ENCODE data around the gene CYP2F1.

CYP2F1 gene

DNA sequence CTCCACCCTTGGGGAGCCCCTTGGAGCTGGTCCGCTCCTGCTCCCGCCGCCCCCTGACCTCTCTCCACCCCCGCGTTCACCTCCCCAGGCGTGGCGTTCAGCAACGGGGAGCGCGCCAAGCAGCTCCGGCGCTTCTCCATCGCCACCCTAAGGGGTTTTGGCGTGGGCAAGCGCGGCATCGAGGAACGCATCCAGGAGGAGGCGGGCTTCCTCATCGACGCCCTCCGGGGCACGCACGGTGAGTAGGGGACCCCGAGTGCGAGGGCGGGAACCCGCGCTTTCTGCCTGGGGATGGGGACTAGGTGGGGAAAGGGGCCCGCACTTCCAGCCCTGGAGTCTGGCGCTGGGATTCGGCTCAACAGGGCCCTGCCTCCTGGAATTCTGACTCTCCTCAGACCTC, 24.3 kb upstream of the CYP2F1 start:
- H3K27ac ChIP-seq (ENCODE audit: low read depth, low read length), result no peak overlapping the region
- TF ChIP-seq, protein P1, sequence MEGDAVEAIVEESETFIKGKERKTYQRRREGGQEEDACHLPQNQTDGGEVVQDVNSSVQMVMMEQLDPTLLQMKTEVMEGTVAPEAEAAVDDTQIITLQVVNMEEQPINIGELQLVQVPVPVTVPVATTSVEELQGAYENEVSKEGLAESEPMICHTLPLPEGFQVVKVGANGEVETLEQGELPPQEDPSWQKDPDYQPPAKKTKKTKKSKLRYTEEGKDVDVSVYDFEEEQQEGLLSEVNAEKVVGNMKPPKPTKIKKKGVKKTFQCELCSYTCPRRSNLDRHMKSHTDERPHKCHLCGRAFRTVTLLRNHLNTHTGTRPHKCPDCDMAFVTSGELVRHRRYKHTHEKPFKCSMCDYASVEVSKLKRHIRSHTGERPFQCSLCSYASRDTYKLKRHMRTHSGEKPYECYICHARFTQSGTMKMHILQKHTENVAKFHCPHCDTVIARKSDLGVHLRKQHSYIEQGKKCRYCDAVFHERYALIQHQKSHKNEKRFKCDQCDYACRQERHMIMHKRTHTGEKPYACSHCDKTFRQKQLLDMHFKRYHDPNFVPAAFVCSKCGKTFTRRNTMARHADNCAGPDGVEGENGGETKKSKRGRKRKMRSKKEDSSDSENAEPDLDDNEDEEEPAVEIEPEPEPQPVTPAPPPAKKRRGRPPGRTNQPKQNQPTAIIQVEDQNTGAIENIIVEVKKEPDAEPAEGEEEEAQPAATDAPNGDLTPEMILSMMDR (IDR thresholded peaks at IDR 0.05; ENCODE audit: insufficient read depth, low read length, poor library complexity, severe bottlenecking), result no peak
- no peak for TF ChIP-seq EZH2phosphoT487 (conservative IDR thresholded peaks at IDR 0.05; ENCODE audit: low read length)
- no peaks in the 10 kb centered on the region for H3K79me2 ChIP-seq (ENCODE audit: insufficient read depth, low read length)
- no peaks in the 10 kb centered on the region for H3K36me3 ChIP-seq (ENCODE audit: low read length)
- no peak overlapping the region for H2AFZ ChIP-seq (ENCODE audit: low read depth, low read length, severe bottlenecking)
- H3K9me3 ChIP-seq (ENCODE audit: insufficient read depth, low read length), result no peaks in the 10 kb centered on the region
- no peak overlapping the region for H3K4me2 ChIP-seq (ENCODE audit: low read depth, low read length, poor library complexity, severe bottlenecking)
- H3K9me2 ChIP-seq (replicated peaks; ENCODE audit: insufficient read depth, low read length), result no peaks in the 10 kb centered on the region
- no peaks in the 10 kb centered on the region for H3K27me3 ChIP-seq (ENCODE audit: low read length)
- H3F3A ChIP-seq (ENCODE audit: insufficient read depth), result no peaks in the 10 kb centered on the region
- H4K20me1 ChIP-seq (ENCODE audit: low read depth, low read length), result no peaks in the 10 kb centered on the region
- H3K9ac ChIP-seq (ENCODE audit: low read length), result no peak overlapping the region
- H3K4me3 ChIP-seq (ENCODE audit: insufficient read depth, low read length, poor library complexity, severe bottlenecking), result no peak overlapping the region

DNA sequence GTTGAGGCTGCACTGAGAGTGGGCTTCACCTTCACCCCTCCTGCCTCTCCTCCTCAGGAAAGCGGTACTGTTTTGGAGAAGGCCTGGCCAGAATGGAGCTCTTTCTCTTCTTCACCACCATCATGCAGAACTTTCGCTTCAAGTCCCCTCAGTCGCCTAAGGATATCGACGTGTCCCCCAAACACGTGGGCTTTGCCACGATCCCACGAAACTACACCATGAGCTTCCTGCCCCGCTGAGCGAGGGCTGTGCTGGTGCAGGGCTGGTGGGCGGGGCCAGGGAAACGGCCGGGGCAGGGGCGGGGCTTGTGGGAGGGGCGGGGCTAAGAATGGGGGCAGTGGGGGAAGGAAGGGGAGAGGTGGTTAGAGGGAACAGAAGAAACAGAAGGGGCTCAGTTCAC, 18.5 kb upstream of the CYP2F1 start:
- H3K9me2 ChIP-seq (replicated peaks; ENCODE audit: insufficient read depth, low read length), result no peaks in the 10 kb centered on the region
- H3K27me3 ChIP-seq (ENCODE audit: low read length), result no peaks in the 10 kb centered on the region
- H3K4me3 ChIP-seq (ENCODE audit: insufficient read depth, low read length, poor library complexity, severe bottlenecking), result no peak overlapping the region
- H3K9ac ChIP-seq (ENCODE audit: low read length), result no peak overlapping the region
- H3F3A ChIP-seq (ENCODE audit: insufficient read depth), result no peaks in the 10 kb centered on the region
- H3K4me2 ChIP-seq (ENCODE audit: low read depth, low read length, poor library complexity, severe bottlenecking), result no peak overlapping the region
- H4K20me1 ChIP-seq (ENCODE audit: low read depth, low read length), result no peaks in the 10 kb centered on the region
- H2AFZ ChIP-seq (ENCODE audit: low read depth, low read length, severe bottlenecking), result no peak overlapping the region
- H3K9me3 ChIP-seq (ENCODE audit: insufficient read depth, low read length), result no peaks in the 10 kb centered on the region
- H3K36me3 ChIP-seq (ENCODE audit: low read length), result no peaks in the 10 kb centered on the region
- no peaks in the 10 kb centered on the region for H3K79me2 ChIP-seq (ENCODE audit: insufficient read depth, low read length)
- H3K27ac ChIP-seq (ENCODE audit: low read depth, low read length), result no peak overlapping the region
- TF ChIP-seq, protein P1 (IDR thresholded peaks at IDR 0.05; ENCODE audit: insufficient read depth, low read length, poor library complexity, severe bottlenecking), result no peak
- TF ChIP-seq EZH2phosphoT487 (conservative IDR thresholded peaks at IDR 0.05; ENCODE audit: low read length), result no peak

DNA sequence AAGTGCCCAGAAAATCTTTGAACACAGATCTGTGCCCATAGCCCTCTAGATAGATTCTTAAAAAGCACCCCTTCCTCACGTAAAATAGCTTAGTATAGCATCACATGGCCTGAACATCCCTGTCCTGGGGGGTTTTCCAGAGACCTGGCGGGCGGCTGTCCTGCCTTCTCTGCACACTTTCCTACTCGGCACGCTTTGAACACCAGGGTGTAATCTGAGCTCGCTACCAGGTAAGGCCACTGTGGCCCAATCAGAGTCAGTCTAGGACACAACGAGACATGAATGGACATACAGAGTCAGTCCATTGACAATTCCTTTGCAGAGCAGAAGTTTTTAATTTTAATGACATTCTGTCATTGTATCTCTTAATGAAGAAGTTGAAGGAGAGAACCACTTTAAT, 17.9 kb upstream of the CYP2F1 start:
- TF ChIP-seq, protein P1 (IDR thresholded peaks at IDR 0.05; ENCODE audit: insufficient read depth, low read length, poor library complexity, severe bottlenecking), result no peak
- no peak for TF ChIP-seq EZH2phosphoT487 (conservative IDR thresholded peaks at IDR 0.05; ENCODE audit: low read length)
- Histone ChIP-seq H3K9me3 (ENCODE audit: insufficient read depth, low read length) (no peaks in the 10 kb centered on the region), H4K20me1 (ENCODE audit: low read depth, low read length) (no peaks in the 10 kb centered on the region), H3K27ac (ENCODE audit: low read depth, low read length) (no peak overlapping the region), H3K9me2 (replicated peaks; ENCODE audit: insufficient read depth, low read length) (no peaks in the 10 kb centered on the region), H3K79me2 (ENCODE audit: insufficient read depth, low read length) (no peaks in the 10 kb centered on the region), H3K9ac (ENCODE audit: low read length) (no peak overlapping the region), H3K27me3 (ENCODE audit: low read length) (no peaks in the 10 kb centered on the region), H3K36me3 (ENCODE audit: low read length) (no peaks in the 10 kb centered on the region), H2AFZ (ENCODE audit: low read depth, low read length, severe bottlenecking) (no peak overlapping the region), H3F3A (ENCODE audit: insufficient read depth) (no peaks in the 10 kb centered on the region), H3K4me3 (ENCODE audit: insufficient read depth, low read length, poor library complexity, severe bottlenecking) (no peak overlapping the region), H3K4me2 (ENCODE audit: low read depth, low read length, poor library complexity, severe bottlenecking) (no peak overlapping the region)

Data from SU-DHL-6 (cell line).